Activated naive CD8-positive, alpha-beta T cell treated with anti-CD3 and anti-CD28 coated beads for 36 hours (primary cell): ENCODE results near the gene CILP2. TPM values are rescaled to one million over a fixed set of nuclear protein-coding genes. Genes with fewer than 3 reads are reported as not detected.
A peak's percentile ranks its signal among the peaks of the same experiment; 100 is the strongest.

ENCODE experiments used
- DNase-seq: peaks from one replicate; pipeline ENCODE4 v3.0.0; 2021
- H3K27ac Mint-ChIP-seq: one replicate; pipeline ENCODE4 v1.8.0; 2022; ENCODE audit warnings: mild to moderate bottlenecking, moderate library complexity, mixed read lengths
- H3K27me3 Mint-ChIP-seq: one replicate; pipeline ENCODE4 v1.8.0; 2022; ENCODE audit warnings: mild to moderate bottlenecking, mixed read lengths
- H3K36me3 Mint-ChIP-seq: one replicate; pipeline ENCODE4 v1.8.0; 2021; ENCODE audit warnings: mild to moderate bottlenecking, mixed read lengths
- H3K4me1 Mint-ChIP-seq: one replicate; pipeline ENCODE4 v1.8.0; 2021; ENCODE audit warnings: mixed read lengths
- H3K4me3 Mint-ChIP-seq: one replicate; pipeline ENCODE4 v1.8.0; 2022; ENCODE audit warnings: mild to moderate bottlenecking, moderate library complexity, mixed read lengths
- H3K9me3 Mint-ChIP-seq: one replicate; pipeline ENCODE4 v1.8.0; 2022; ENCODE audit warnings: mixed read lengths
- total RNA-seq, 2 experiments: library from RNA; stranded (reverse); gene quantifications; one replicate each; pipeline ENCODE4 v1.2.3, GENCODE V29; 2021

CILP2 gene
- total RNA-seq, 2 experiments from 2014 or later: 0.18 to 0.23 TPM

DNA sequence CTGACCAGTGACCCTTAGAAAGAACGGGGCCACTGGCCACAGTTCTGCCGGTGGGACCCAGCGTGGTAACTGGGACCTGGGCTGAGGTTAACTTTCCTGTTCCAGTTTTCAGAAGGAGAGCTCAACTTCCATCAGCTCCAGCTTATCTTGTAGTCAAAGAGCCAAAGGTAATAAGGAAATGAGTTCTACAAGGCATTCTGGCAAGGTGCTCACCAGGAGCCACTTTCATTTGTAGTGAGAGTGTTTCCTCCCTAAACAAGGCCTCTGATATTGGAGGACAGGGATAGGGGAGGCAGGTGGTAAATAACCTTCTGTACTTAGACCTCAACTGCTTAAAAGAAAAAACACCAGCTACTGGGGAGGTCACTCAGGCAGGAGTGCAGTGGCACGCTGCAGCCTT is 42.4 kb downstream of the CILP2 start:
- H3K27me3 Mint-ChIP-seq: no peaks in the 10 kb centered on the region

DNA sequence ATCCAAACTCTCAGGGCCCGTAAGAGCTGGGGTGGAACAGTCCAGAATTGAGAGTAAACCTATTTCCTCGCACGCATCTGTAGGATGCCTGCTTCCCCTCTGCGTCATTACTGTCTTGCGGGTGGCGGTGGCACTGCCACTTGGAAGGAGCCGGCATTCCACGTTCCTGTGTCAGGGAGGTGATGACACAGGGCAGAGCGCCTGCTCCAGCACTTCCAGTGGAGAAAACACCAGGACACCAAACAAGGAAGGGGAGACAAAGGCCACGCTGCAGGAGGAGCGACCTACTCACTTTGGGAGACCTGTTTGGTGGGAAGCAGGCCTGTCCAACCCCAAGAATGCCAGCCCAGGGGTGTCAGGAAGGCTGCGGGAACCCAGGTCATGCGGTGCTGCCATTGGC is 43.3 kb downstream of the CILP2 start:
- Mint-ChIP-seq H3K4me3 (no peak overlapping the region), H3K36me3 (peaks cover 2% of the 10 kb centered on the region), H3K9me3 (no peaks in the 10 kb centered on the region), H3K27ac (no peak overlapping the region), H3K4me1 (peaks cover 9% of the 10 kb centered on the region), H3K27me3 (no peaks in the 10 kb centered on the region)
- no peak for DNase-seq

More for the DNA sequence above, 42.4 kb downstream of the CILP2 start:
- Mint-ChIP-seq H3K4me1 (peaks cover 9% of the 10 kb centered on the region), H3K36me3 (peaks cover 2% of the 10 kb centered on the region), H3K4me3 (no peak overlapping the region), H3K9me3 (no peaks in the 10 kb centered on the region), H3K27ac (no peak overlapping the region)
- DNase-seq: no peak

DNA sequence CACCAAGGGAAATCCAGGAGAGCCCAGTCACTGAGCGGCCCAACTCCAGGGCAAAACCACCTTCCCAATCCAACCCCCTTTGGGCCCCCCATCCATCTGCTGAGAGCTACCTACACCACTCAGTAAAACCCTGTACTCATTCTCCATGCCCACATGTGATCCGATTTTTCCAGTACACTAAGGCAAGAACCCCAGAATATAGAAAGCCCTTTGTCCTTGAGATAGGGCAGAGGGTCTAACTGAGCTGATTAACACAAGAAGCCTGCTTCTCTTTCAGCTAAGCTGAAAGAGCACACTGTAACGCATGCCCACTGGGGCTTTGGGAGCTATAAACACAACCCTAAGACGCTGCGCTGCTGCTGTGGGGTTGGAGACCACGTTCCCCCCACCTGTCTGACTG is 44.4 kb downstream of the CILP2 start:
- H3K27me3 Mint-ChIP-seq: no peaks in the 10 kb centered on the region
- peaks cover 9% of the 10 kb centered on the region for H3K4me1 Mint-ChIP-seq
- H3K27ac Mint-ChIP-seq: no peak overlapping the region
- no peak for DNase-seq
- no peaks in the 10 kb centered on the region for H3K9me3 Mint-ChIP-seq
- peaks cover 2% of the 10 kb centered on the region for H3K36me3 Mint-ChIP-seq
- H3K4me3 Mint-ChIP-seq: no peak overlapping the region

DNA sequence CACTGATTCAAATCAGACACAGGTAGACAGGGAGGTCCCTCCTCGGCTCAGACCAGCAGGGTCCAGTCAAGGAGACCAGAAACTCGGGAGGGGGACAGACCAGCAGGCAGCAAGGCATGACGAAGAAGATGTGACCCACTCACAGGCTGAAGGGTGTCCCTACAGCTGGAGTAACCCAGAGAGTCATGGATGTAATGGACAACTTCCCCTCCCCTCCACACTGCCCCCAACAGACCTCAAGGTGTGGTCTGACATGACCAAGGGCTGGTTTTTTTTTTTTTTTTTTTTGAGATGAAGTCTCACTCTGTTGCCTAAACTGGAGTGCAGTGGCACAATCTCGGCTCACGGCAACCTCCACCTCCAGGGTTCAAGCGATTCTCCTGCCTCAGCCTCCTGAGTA is 46.3 kb downstream of the CILP2 start:
- Mint-ChIP-seq H3K27ac (no peak overlapping the region), H3K36me3 (peaks cover 12% of the 10 kb centered on the region), H3K4me1 (peaks cover 22% of the 10 kb centered on the region), H3K4me3 (no peak overlapping the region), H3K9me3 (no peaks in the 10 kb centered on the region), H3K27me3 (no peaks in the 10 kb centered on the region)
- DNase-seq: no peak

DNA sequence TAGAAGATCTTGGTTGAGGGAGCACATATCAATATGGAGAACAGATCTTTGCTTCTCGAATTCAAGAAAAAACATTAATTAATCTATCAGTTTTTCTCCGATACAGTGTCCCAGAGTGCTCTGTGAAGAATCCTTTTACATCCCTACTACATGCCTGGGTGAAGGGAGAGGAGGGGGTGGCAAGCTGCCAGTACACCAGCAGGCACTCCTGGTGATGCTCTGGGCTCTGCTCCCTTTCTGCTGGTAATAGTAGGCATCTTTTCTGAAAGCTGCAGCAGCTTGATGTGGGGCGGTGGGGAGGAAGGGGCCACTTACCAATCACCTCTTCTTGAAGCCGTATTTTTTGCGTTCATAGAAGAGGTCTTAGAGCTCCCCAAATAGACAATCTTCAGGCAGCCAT is 49.7 kb downstream of the CILP2 start:
- Mint-ChIP-seq H3K27me3 (no peaks in the 10 kb centered on the region), H3K36me3 (peaks cover 24% of the 10 kb centered on the region), H3K27ac (peak overlapping the region; percentile 21), H3K4me1 (peaks cover 39% of the 10 kb centered on the region), H3K9me3 (peaks cover 2% of the 10 kb centered on the region), H3K4me3 (no peak overlapping the region)
- DNase-seq: no peak

DNA sequence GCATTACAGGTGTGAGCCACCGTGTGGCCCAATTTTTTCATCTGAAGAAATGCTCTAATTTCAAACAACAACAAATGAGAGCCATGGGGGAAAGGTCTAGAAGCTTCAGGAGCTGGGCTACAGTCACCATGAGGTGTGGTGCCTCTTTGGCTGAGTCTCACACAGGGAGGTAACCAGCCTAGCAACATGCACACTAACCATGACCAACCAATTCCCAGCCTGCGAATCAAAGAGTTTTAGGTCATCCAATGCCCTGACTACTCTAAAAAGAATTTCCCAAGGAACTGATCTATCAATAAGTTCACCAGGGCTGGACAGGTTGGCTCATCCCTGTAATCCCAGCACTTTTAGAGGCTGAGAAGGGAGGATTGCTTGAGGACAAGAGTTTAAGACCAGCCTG is 50.5 kb downstream of the CILP2 start:
- H3K4me1 Mint-ChIP-seq: peaks cover 40% of the 10 kb centered on the region
- H3K36me3 Mint-ChIP-seq: peaks cover 30% of the 10 kb centered on the region
- no peak for DNase-seq
- peaks cover 2% of the 10 kb centered on the region for H3K9me3 Mint-ChIP-seq
- H3K27me3 Mint-ChIP-seq: no peaks in the 10 kb centered on the region
- peak overlapping the region; percentile 71 for H3K27ac Mint-ChIP-seq
- H3K4me3 Mint-ChIP-seq: no peak overlapping the region

DNA sequence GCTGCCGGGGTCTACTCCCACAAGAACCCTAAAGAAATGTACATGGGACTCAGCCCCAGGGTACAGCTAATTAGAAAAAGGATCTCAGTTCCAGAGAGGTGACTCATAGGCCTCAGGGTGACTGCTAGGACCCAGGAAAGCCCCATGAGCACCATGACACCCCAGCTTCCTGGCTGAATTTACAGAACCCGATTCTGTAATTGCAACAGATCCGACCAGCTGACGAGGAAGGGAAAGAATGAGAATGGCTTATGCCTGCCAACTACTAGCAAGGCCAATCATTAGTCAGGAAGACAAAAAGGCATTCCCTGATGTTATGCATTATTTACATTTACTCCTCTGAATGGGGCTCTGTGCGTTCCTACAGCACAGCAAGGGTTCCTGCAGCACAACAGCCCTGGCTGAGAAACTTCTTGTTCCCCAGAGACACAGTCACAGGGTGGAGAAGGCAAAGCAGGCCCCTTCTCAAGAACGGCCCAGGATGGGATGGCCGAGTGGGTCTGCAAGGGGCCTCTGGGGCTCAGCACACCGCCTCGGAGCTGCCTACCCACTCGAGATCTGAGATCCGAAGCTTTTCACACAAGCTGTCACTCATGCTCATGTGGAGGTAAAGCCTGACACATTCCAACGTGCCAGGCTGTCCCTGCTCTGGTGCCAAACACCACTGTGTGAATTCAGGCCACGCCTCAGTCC is 53.2 kb downstream of the CILP2 start:
- Mint-ChIP-seq H3K4me3 (peak overlapping the region; percentile 64), H3K4me1 (peaks cover 56% of the 10 kb centered on the region), H3K27me3 (no peaks in the 10 kb centered on the region), H3K36me3 (peaks cover 40% of the 10 kb centered on the region), H3K27ac (peak overlapping the region; percentile 88), H3K9me3 (peaks cover 2% of the 10 kb centered on the region)
- DNase-seq: peak; percentile 69

DNA sequence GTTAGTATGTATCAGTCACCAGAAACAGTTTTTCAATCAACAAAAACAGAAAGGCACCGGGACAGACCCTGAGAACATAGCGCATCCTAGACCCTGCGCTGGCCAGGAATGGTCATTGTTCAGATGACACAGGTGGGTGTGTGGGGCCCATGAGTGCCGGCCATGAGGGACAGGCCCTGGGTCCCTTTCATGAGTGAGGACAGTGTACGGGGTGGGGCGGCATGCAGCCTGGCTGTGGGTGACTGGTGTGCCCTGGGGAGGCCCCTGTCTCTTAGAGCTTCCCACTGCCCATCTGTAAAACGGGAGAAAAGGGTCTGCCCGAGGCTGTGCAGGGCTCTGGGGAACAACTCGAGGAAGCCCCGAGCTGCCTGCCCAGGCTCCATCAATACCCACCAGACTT is 54.6 kb downstream of the CILP2 start:
- H3K36me3 Mint-ChIP-seq: peaks cover 45% of the 10 kb centered on the region
- peaks cover 2% of the 10 kb centered on the region for H3K9me3 Mint-ChIP-seq
- H3K4me1 Mint-ChIP-seq: peaks cover 64% of the 10 kb centered on the region
- H3K27me3 Mint-ChIP-seq: no peaks in the 10 kb centered on the region
- no peak overlapping the region for H3K4me3 Mint-ChIP-seq
- H3K27ac Mint-ChIP-seq: peak overlapping the region; percentile 88
- DNase-seq: no peak

DNA sequence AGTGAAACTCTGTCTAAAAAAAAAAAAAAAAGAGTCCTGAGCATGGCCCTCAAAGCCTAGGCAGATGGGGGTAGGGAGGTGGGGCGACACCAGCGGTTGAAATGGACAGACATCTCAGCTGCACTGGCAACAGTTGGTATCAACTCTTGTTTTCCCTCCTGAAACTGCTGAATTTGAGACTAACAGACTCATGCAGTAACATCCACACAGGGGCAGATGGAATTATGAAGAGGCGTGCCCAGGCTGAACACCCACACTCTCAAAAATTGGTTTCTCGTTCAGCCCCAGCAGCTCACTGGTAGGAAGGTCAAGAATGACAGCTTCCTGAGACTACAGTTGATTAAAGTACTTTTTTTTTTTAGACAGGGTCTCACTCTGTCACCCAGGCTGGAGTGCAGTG is 56.3 kb downstream of the CILP2 start:
- Mint-ChIP-seq H3K9me3 (peaks cover 2% of the 10 kb centered on the region), H3K4me3 (no peak overlapping the region), H3K36me3 (peaks cover 38% of the 10 kb centered on the region), H3K4me1 (peaks cover 64% of the 10 kb centered on the region), H3K27me3 (no peaks in the 10 kb centered on the region), H3K27ac (peak overlapping the region; percentile 59)
- peak; percentile 27 for DNase-seq

DNA sequence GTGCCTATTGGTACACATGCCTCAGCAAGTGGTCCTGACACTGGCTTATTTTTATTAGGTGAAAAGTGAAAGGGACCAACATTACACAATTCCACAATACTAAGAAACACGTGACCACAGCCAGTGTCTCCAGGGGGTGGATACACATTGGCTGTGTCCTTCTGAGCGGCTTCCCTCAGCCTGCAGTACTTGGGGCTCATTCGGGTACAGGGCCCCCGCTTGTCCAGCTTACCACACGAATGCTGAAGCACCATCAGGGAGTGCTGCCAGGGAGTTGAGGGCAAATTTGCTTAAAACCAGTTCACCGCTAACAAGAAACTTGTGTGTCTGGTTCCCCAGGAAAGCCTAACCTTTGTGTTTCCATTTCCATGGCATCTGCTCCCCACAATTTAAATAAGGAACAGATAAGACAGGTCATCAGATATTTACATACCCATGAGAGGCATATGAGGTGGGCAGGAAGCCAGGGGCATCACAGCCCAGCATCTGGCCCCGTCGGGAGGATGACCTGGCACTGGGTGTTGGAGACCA is 57.2 kb downstream of the CILP2 start:
- H3K27me3 Mint-ChIP-seq: no peaks in the 10 kb centered on the region
- no peak overlapping the region for H3K4me3 Mint-ChIP-seq
- peaks cover 34% of the 10 kb centered on the region for H3K36me3 Mint-ChIP-seq
- no peaks in the 10 kb centered on the region for H3K9me3 Mint-ChIP-seq
- peak overlapping the region; percentile 69 for H3K27ac Mint-ChIP-seq
- no peak for DNase-seq
- peaks cover 57% of the 10 kb centered on the region for H3K4me1 Mint-ChIP-seq

Other genes with a start within 250 kb of the CILP2 start
- 10 to 100 TPM; 58.2 to 59.4 TPM for gene SUGP1, start 217.8 kb upstream of the CILP2 start, total RNA-seq
- gene MAU2, start 217.4 kb upstream of the CILP2 start, total RNA-seq: 10 to 100 TPM; 39.5 to 39.9 TPM
- gene GATAD2A, start 132.6 kb upstream of the CILP2 start, total RNA-seq: 100 to 1,000 TPM; 196 to 202 TPM
- gene TSSK6, start 22.7 kb upstream of the CILP2 start, total RNA-seq: 1 to 10 TPM; 3.0 to 3.1 TPM
- gene NDUFA13, start 22.0 kb upstream of the CILP2 start, total RNA-seq: 100 to 1,000 TPM; 306 to 312 TPM
- gene YJEFN3, start 9.4 kb upstream of the CILP2 start, total RNA-seq: 1 to 10 TPM; 5.7 to 7.8 TPM
- gene PBX4, start 80.4 kb downstream of the CILP2 start, total RNA-seq: 1 to 10 TPM; 8.2 to 9.6 TPM
- 10 to 100 TPM; 23.7 to 28.4 TPM for gene LPAR2, start 90.0 kb downstream of the CILP2 start, total RNA-seq
- 10 to 100 TPM; 53.3 to 54.7 TPM for gene GMIP, start 105.4 kb downstream of the CILP2 start, total RNA-seq
- 10 to 100 TPM; 72.6 to 76.4 TPM for gene ATP13A1, start 125.4 kb downstream of the CILP2 start, total RNA-seq
- gene ZNF101, start 130.6 kb downstream of the CILP2 start, total RNA-seq: 10 to 100 TPM; 71.8 to 73.2 TPM
- gene ZNF14, start 194.8 kb downstream of the CILP2 start, total RNA-seq: 1 to 10 TPM; 7.8 to 7.9 TPM